HG02759 (cell line): ENCODE data around the gene WDR75.
A peak's percentile ranks its signal among the peaks of the same experiment; 100 is the strongest.
"Not testable (repeated sequence)": the region's sequence is repeated elsewhere in the genome, so short reads cannot be mapped to it uniquely, and the experiment has no call there.

ENCODE experiments used
- ATAC-seq: cut with Tn5 transposase; IDR thresholded peaks from one replicate; pipeline ENCODE4 v1.9.1; 2021; ENCODE audit warnings: mild to moderate bottlenecking, moderate library complexity; ENCODE audit not compliant: unreplicated experiment

Gene WDR75

GRCh38 chr2:189440644-189440946, 679 bp upstream of the WDR75 start:
- peak; percentile 31 for ATAC-seq

GRCh38 chr2:189441709-189442074, 418 bp downstream of the WDR75 start:
- ATAC-seq = no peak

DNA sequence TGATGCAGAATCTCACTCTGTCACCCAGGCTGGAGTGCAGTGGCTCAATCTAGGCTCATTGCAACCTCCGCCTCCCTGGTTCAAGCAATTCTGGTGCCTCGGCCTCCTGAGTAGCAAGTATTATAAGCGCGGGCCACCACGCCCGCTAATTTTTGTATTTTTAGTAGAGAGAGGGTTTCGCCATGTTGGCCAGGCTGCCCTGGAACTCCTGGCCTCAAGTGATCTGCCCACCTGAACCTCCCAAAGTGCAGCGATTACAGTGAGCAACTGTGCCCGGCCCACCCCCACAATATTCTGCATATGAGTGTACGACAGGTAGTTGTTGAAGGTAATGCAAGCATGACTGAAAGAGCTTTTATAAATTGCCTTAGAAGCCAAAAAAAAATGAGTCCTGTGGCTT, 1.2 kb downstream of the WDR75 start:
- no peak for ATAC-seq

GRCh38 chr2:189444322-189444721, 3.0 kb downstream of the WDR75 start:
- ATAC-seq = peak; percentile 23

DNA sequence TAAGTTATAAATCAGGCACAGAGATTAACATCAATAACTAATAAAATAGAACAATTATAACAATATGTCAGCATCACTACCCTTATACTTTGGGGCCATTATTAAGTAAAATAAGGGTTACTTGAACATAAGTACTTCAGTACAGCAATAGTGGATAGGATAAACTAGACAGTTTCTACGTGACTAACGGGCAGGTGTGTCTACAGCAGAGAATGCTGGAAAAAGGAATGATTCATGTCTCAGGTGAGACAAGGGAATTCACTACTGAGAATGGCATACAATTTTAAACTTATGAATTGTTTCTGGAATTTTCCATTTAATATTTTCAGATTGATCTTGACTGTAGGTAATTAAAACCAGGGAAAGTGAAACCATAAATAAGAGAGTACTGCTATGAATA, 5.5 kb downstream of the WDR75 start:
- no peak for ATAC-seq

- no peak for ATAC-seq
Observed at GRCh38 chr2:189454009-189454408, 12.7 kb downstream of the WDR75 start.

GRCh38 chr2:189465076-189465475, 23.8 kb downstream of the WDR75 start:
- ATAC-seq = no peak

- ATAC-seq = no peak
Observed at GRCh38 chr2:189465478-189465877, 24.2 kb downstream of the WDR75 start.

GRCh38 chr2:189466046-189466445, 24.8 kb downstream of the WDR75 start:
- no peak for ATAC-seq

- no peak for ATAC-seq
Observed at GRCh38 chr2:189466656-189467055, 25.4 kb downstream of the WDR75 start.

GRCh38 chr2:189467160-189467559, 25.9 kb downstream of the WDR75 start:
- ATAC-seq = no peak

- no peak for ATAC-seq
Observed at GRCh38 chr2:189467593-189467992, 26.3 kb downstream of the WDR75 start.

DNA sequence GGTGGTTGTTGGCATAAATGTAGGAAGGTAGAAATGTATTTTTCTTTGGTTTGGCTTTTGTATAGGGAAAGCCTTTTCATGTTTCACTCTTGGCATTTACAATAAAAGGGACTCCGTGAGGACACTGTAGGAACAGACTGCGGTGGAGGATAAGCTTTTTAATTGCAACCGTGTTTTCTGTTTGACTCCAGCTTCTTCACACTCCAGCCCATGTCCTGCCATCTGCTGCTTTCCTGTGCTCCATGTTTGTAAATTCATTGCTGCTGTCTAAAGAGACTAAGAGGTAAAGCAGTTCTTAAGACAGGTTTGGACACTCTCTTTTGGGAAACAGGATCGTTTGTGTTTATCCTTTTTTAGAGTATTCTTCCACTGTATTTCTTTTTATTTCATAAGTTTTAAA, 33.3 kb downstream of the WDR75 start:
- ATAC-seq = no peak

GRCh38 chr2:189477756-189478155, 36.5 kb downstream of the WDR75 start:
- ATAC-seq = no peak

- ATAC-seq = not testable (repeated sequence)
Observed at GRCh38 chr2:189478289-189478688, 37.0 kb downstream of the WDR75 start.

DNA sequence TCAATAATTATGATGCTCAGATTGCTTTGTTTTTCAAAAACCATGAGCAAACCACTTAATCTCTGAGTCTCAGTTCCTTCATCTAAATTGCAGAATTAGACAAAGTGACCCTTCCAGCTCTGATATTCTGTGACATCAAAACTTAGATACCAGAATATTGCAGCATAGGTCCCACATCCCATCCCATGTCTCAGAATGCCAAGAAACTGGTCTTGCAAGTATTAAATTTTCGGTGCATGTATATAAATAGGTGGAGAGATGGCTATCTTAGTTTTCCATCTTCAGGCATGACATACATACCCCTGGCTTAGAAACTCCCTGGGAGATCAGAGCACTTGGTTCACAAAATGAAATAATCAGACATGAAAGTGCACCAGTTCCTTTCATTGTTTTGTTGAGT, 39.8 kb downstream of the WDR75 start:
- no peak for ATAC-seq

- no peak for ATAC-seq
Observed at GRCh38 chr2:189483571-189483970, 42.3 kb downstream of the WDR75 start.

GRCh38 chr2:189483980-189484740, 42.9 kb downstream of the WDR75 start:
- ATAC-seq = no peak

GRCh38 chr2:189485146-189485545, 43.9 kb downstream of the WDR75 start:
- ATAC-seq = no peak

DNA sequence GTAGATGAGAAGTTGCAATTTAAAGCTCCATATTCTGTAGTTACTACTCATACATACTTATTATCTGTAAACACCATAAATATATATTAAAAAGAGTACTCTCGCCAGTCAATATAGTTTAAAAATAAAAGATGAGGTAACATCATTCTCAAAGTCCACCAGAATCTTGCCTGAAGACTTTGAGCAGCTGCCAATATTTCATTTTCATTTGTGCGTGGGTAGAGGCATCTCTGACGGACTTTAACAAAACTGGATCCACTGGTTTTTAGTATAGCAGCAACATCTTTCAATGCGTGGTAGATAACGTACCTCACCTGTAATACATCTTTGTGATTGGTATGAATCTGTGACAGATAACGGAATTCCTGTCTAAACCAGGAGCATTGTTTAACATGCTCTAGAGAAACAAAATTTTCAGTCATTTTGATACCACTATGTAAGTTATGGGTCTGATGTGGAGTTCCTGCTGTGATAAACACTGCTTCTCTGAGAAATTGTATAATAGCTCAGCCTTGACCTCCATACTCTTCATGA, 45.0 kb downstream of the WDR75 start:
- ATAC-seq = no peak

DNA sequence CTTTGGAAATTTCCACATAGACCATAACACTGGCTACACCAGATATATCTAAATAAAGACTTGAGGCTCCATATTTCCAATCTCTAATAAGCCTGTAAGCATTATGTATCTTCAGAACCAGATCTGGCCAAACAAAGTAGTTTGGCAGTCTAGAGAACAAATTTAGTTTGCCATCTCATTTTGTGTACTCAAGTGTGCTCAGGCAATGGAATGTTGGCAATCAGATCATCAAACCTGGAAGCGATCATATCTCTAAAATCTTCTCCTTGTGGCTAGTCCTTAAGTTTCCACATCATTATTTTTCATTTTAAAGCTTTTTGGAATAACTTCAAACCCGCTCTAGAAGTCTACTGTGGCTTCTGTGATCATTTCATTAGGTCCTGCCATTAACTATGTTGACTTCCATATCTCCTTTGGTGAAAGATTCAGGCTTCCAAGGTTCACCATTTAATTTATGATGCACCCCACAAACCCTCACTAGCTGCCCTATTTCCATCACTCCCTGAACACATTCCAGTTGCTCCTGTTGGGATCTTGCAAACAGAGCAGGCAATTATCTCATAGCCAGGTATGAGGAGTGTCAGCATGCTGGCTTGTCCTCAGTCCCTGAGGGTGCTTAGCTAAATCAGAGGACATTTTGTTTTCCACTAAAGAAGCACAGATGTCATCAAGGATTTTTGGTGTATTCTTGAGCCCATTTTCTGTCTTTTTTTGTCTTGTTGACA, 46.2 kb downstream of the WDR75 start:
- ATAC-seq = no peak

GRCh38 chr2:189488008-189488310, 46.7 kb downstream of the WDR75 start:
- ATAC-seq = no peak

DNA sequence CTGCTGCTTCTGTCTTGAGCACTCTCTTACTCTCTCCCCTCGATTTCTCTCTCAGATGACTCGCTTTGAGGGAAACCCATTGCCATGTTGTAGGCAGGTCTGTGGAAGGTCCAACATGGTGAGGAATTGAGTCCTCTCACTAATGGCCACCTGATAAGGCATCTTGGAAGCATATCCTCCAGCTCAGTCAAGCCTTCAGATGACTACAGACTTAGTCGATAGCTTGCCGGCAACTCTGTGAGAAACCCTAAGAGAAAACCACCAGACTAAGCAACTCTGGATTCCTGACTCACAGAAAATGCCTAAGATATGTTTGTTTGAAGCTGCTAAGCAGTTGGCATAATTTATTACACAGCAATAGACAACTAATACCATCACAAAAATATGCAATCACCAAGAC, 51.2 kb downstream of the WDR75 start:
- no peak for ATAC-seq
